Peyer's patch (tissue), 4 donors: ENCODE results near the gene RSPH3.

Experiments
- POLR2A ChIP-seq, 2 donors: fragments of 450-650 bp; IDR thresholded peaks; one replicate each; pipeline ENCODE4 v1.5.1; 2017; ENCODE audit warnings: antibody characterized with exemption in 2 of 2, mild to moderate bottlenecking in 2 of 2, moderate library complexity in 2 of 2
- TF ChIP-seq, protein P1 (sequence below), 6 experiments: fragments of 450-650 bp in 4 of 6; fragments of 200-600 bp in 2 of 6; sonication (generic) in 1 of 6; IDR thresholded peaks; one replicate each; pipeline ENCODE4 v1.5.1; 2017 to 2019; ENCODE audit warnings: antibody characterized with exemption in 6 of 6, mild to moderate bottlenecking in 3 of 6, moderate library complexity in 1 of 6

DNA sequence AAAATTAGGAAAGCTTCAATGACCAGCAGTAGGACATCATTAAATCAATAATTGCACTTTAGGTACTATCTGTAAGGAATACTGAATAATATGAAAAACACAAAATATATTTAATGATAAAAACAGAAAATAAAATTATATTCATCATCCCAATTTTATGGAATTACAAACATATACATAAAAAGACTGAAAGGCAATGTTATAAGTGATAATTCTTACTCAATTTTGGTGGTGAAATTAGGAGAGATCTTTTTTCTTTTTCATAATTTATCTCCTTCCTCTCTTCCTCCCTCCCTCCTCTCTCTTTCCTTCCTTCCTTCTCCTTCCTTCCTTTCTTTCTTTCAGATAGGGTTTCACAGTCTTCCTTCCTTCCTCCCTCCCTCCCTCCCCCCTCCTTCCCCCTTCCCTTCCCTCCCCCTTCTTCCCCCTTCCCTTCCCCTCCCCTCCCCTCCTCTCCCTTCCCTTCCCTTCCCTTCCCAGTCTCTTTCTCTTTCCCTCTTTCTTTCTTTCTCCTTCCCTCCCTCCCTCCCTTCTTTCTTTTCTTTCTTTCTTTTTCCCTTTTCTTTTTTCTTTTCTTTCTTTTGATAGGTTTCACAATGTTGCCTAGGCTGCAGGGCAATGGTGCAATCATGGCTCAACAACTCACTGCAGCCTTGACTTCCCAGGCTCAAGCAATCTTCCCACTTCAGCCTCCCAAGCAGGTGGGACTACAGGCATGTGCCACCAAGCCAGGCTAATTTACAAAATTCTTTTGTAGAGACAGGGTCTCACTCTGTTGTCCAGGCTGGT is 36.8 kb downstream of the RSPH3 start:
- TF ChIP-seq POLR2A (IDR thresholded peaks at IDR 0.05): no peak
- TF ChIP-seq, protein P1, sequence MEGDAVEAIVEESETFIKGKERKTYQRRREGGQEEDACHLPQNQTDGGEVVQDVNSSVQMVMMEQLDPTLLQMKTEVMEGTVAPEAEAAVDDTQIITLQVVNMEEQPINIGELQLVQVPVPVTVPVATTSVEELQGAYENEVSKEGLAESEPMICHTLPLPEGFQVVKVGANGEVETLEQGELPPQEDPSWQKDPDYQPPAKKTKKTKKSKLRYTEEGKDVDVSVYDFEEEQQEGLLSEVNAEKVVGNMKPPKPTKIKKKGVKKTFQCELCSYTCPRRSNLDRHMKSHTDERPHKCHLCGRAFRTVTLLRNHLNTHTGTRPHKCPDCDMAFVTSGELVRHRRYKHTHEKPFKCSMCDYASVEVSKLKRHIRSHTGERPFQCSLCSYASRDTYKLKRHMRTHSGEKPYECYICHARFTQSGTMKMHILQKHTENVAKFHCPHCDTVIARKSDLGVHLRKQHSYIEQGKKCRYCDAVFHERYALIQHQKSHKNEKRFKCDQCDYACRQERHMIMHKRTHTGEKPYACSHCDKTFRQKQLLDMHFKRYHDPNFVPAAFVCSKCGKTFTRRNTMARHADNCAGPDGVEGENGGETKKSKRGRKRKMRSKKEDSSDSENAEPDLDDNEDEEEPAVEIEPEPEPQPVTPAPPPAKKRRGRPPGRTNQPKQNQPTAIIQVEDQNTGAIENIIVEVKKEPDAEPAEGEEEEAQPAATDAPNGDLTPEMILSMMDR (IDR thresholded peaks at IDR 0.05): no peak
